GM21737 (cell line): ENCODE results near the gene ZDHHC15.
"Not testable (repeated sequence)": the region's sequence is repeated elsewhere in the genome, so short reads cannot be mapped to it uniquely, and the experiment has no call there.

Experiments used
- ATAC-seq: cut with Tn5 transposase; IDR thresholded peaks from one replicate; pipeline ENCODE4 v1.9.1; 2021; ENCODE audit warnings: mild to moderate bottlenecking, moderate library complexity; ENCODE audit not compliant: unreplicated experiment

ZDHHC15 gene, protein sequence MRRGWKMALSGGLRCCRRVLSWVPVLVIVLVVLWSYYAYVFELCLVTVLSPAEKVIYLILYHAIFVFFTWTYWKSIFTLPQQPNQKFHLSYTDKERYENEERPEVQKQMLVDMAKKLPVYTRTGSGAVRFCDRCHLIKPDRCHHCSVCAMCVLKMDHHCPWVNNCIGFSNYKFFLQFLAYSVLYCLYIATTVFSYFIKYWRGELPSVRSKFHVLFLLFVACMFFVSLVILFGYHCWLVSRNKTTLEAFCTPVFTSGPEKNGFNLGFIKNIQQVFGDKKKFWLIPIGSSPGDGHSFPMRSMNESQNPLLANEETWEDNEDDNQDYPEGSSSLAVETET

DNA sequence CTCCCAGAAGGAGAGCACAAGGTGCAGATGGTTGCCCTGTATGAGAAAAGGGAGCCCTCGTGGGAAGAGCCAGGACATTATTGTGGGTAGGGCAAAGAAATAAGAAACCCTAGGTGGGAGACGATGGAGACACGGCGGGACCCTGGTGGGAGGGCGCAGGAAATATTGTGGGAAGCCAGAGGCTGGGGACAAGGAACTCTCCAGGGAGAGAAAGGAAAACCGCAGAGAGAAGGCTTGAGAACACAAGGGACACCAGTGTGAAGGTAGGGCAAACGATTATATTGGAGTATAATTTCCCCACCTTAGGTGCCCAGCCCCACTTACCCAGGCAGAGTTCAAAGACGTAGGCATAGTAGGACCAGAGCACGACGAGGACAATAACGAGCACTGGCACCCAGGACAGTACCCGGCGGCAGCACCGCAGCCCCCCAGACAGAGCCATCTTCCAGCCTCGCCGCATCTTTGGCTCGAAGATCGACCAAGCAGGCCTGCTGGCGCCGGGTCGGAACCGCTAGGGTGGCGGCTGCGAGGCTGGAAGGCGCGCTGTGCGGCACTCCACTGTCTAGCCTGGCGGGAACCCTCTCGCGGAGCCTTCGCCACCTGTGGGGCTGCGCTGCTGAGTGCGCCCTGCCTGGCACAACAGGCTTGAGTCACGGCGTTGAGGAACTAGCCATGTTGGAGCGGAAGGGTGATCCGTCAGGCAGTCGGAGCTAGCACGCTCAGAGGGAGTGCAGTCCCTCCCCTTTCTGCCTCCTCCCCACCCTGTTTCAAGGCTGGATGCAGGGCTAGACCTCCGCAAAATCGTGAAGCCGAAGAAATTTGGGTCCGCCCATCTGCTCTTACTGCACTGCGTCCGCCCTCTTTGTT is at the start of gene ZDHHC15:
ZDHHC15 (minus strand) TSS at position 473 of the 867 bp plus-strand sequence; CDS start at position 460, 13 bp downstream.
- ATAC-seq = no peak

DNA sequence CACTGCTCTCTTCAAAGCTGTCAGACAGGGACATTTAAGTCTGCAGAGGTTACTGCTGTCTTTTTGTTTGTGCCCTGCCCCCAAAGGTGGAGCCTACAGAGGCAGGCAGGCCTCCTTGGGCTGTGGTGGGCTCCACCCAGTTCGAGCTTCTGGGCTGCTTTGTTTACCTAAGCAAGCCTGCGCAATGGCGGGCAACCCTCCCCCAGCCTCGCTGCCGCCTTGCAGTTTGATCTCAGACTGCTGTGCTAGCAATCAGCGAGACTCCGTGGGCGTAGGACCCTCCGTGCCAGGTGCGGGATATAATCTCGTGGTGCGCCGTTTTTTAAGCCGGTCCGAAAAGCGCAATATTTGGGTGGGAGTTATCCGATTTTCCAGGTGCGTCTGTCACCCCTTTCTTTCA is 37.7 kb upstream of the ZDHHC15 start:
- not testable (repeated sequence) for ATAC-seq

DNA sequence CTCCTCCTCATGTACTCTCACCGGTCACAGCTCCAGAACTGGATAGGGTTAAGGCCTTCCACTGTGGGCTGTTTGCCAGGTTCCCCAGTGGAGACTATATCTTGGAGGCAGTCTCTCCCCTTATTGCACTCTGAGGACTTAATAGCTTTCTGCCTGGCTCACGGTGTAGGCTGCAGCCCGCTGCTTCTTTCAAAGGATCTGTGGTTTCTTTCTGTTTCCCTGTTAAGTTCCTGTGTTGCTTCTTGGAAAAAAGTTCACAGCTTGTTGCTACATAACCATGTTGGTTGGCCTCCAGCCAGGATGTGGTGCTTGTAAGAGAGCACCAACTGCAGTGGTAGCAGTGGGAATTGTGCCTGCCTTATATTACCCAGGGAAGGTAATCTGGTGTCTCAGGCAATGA is 24.9 kb upstream of the ZDHHC15 start:
- no peak for ATAC-seq

DNA sequence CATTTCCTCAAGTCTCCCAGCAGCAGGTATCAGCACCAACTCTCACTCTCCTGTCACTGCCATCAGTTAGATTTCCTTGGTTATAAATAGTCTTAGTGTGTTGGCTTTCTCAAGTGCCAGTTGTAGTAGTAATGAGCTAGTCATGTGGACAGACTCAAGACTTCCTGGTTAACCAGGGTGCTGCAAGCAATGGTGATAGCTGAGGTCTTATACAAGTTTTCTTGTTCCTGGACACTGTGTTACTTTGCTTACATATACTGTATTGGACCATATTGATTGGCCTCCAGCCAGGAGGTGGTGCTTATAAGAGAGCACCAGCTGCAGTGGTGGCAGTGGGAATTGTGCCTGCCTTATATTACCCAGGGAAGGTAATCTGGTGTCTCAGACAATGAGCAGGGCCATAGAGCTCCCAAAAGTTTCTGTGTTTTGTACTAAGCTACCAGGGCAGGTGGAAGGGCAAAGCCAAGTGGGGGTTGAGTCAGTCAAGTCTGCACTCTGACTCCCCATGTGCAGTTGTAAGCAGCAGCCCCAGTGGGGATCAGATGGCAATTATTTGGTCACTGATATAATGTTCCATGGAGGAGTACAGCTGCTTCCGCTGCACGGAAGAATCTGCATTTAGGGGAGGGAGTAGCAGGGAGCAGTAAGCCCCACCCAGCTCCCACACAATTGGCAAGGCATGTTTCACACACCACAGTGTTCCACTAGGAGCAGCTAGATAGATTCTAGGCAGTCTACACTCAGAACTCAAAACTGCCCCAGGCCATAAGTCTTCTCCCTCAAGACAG is 24.1 kb upstream of the ZDHHC15 start:
- no peak for ATAC-seq

DNA sequence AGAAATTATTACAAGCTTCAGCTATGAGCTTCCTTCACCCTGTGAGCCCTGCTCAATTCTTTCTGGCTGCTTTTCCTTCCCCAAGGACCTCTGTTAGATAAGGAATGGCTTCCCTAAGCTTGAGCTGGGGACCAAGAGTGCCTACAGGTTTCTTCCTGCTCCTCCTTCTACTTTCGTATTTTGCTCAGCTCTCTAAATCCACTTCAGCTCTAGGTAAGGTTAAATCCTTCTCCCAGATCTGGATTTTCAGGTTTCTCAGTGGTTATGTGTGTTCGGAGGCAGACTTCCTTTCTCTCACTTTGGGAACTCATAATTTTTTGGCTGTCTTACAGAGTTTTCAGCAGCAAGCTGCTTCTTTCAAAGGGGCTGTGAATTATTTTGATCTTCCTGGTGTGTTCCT is 21.9 kb upstream of the ZDHHC15 start:
- ATAC-seq = no peak

DNA sequence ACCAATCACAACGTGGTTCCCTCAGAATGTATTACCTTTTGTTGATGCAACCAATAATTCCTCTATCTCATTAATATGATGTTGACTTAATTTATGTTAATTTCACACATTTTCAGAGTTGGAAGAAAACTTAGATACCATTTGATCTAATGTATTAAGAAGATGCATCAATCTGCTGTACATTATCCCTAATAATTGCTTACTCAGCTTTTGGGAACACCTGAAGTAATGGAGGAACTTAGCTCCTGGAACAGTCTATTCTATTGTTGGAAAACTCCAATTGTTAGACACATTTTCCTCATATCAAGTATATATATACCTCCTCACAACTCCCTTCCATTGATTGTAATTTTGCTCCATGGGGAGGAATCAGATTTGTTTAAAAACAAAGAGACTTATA is 38.9 kb downstream of the ZDHHC15 start:
- ATAC-seq = no peak

DNA sequence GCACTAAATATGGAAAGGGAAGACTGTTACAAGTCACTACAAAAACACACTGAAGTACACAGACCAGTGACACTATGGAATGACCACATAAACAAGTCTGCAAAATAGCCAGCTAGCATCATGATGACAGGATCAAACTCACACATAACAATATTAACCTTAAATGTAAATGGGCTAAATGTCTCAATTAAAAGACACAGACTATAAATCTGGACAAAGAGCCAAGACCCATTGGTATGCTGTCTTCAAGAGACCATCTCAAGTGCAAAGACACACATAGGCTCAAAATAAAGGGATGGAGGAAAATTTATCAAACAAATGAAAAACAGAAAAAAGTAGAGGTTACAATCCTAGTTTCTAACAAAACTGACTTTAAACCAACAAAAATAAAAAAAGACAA is 61.1 kb downstream of the ZDHHC15 start:
- ATAC-seq = not testable (repeated sequence)

DNA sequence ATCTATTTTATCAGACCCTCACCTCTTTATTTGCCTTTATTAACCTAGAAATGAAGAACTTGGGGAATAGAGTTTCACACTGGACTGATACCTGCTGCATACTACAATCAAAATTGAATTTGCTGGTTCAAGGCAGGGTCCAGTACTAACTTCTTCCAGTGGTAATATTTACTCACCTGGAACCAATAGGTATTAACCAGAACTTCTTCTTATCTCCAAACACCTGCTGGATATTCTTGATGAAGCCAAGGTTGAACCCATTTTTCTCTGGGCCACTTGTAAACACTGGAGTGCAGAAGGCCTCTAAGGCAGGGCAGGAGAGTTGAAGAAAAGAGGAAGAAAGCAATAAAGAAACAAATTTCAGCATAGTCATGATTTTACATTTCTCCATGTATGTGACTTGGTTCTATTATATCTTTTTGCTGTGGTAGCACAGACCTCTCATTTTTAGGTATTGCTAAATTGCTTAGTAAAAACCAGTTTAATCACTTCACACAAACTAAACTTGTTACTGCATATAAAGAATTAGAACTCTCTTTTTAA is 101.1 kb downstream of the ZDHHC15 start:
- ATAC-seq = no peak

DNA sequence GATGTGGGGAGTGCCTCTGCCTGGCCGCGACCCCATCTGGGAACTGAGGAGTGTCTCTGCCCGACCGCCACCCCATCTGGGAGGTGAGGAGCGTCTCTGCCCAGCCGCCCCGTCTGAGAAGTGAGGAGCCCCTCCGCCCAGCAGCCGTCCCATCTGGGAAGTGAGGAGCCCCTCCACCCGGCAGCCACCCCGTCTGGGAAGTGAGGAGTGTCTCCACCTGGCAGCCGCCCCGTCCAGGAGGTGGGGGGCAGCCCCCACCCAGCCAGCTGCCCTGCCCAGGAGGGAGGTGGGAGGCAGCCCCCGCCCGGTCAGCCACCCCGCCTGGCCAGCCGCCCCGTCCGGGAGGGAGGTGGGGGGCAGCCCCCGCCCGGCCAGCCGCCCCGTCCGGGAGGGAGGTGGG is 115.7 kb downstream of the ZDHHC15 start:
- ATAC-seq = not testable (repeated sequence)

DNA sequence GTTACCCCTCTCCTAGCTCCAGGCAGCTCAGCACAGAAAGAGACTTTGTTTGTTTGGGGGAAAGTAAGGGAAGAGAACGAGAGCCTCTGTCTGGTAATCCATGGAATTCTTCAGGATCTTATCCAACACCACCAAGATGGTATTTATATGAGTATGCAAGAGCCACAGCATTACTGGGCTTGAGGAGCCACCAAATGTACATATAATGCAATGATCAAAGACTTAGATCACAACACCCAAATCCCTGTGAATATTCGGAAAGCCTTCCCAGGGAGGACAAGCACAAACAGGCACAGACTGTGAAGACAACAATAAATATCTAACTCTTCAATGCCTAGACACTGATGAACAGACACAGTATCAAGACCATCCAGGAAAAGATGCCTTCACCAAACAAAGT is 132.4 kb downstream of the ZDHHC15 start:
- no peak for ATAC-seq

DNA sequence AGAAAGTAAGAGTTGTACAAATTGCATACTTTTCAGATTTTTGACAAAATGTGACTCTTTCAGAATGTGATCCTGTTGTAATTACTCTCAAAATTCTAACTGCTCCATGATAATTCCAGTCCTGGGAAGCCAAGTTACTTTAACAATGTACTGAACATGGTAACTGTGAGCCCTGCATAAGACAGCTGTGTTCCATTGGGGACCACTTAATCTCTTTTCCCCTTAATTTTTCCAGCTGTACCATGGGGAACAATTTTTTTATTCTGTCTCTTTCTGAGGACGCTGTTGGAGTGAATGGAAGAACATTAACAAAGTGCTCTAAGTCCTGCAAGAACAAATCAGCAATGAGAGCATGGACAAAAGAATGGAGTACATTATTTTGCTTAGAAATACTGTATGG is 153.1 kb downstream of the ZDHHC15 start:
- ATAC-seq = no peak

DNA sequence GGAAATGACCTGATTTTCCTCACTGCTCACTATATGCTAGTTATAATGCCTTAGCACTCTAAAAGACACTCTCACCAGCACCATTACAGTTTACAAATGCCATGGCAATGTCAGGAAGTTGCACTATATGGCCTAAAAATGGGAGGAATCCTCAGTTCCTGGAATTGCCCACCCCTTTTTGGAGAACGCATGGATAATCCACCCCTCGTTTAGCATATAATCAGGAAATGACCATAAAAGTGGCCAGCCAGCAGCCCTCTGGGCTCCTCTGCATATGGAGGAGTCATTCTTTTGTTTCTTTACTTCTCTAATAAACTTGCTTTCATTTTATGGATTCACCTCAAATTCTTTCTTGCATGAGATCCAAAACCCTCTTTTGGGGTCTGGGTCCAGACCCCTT is 156.0 kb downstream of the ZDHHC15 start:
- ATAC-seq = no peak

DNA sequence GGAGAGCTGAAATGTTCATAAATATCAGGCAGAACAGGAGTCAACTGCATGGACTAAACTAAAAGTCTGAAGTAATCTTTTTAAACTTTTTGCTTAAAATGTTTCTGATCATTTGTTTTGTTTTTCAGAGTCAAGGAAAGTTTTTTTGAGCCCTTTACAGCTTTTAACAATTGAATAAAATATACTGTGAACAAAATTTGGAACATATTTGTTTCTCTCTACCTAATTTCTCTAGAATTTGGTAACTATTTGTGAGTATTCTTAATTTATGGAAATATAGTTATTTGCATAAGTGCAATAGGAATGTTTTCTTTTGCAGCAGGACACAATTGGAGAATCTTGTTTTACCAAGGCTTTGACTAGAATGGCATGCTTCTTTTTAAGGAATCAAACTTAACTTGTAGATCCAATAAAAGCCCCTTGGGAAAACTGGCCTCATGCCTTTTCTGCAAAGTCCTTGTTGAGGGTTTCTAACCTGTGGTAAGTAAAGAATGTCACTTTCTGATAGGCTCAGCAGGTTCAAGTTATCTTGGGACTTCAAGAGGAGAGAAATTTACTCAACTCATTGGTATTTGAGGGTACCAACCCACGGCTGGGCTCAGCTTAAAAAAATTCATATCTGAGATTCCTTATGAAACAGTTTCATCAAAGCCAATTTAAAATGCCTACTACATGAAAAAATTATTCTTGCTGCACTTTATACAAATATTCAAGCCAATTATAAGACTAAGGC is 157.4 kb downstream of the ZDHHC15 start:
- no peak for ATAC-seq

DNA sequence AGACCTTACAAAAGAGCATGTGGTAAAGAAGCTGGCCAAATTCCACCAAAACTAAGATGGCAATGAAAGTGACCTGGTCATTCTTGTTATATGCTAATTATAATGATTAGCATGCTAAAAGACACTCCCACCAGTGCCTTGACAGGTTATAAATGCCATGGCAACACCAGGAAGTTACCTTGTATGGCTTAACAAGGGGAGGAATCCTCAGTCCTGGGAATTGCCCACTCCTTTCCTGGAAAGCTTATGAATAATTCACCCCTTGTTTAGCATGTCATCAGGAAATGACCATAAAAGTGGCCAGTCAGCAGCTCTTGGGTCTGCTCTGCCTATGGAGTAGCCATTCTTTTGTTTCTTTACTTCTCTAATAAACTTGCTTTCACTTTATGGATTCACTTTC is 161.0 kb downstream of the ZDHHC15 start:
- ATAC-seq = no peak

DNA sequence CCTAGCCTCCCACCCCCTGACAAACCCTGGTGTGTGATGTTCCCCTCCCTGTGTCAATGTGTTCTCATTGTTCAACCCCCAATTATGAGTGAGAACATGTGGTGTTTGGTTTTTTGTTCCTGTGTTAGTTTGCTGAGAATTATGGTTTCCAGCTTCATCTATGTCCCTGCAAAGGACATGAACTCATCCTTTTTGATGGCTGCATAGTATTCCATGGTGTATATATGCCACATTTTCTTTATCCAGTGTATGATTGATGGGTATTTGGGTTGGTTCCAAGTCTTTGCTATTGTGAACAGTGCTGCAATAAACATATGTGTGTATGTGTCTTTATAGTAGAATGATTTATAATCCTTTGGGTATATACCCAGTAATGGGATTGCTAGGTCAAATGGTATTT is 174.2 kb downstream of the ZDHHC15 start:
- not testable (repeated sequence) for ATAC-seq

DNA sequence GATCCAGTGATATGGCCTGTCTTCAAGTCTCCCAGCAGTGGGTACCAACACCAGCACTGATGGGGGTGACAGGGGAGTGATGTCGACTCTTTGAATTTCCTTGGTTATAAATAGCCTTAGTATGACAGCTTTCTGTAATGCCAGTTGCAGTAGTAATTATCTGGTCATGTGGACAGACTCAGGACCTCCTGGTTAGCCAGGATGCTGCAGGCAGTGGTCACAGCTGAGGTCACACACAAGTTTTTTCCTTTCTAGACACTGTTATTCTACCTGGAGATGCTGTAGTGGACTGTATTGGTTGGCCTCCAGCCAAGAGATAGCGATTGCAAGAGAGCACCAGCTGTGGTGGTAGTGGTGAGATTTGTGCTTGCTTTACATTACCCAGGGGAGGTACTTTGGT is 185.3 kb downstream of the ZDHHC15 start:
- ATAC-seq = no peak

DNA sequence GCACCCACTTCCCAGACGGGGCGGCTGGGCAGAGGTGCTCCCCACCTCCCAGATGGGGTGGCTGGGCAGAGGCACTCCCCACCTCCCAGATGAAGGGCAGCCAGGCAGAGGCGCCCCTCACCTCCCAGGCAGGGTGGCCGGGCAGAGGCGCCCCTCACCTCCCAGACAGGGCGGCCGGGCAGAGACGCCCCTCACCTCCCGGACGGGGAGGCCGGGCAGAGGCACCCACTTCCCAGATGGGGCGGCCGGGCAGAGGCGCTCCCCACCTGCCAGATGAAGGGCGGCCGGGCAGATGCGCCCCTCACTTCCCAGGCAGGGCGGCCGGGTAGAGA is 187.7 kb downstream of the ZDHHC15 start:
- no peak for ATAC-seq

DNA sequence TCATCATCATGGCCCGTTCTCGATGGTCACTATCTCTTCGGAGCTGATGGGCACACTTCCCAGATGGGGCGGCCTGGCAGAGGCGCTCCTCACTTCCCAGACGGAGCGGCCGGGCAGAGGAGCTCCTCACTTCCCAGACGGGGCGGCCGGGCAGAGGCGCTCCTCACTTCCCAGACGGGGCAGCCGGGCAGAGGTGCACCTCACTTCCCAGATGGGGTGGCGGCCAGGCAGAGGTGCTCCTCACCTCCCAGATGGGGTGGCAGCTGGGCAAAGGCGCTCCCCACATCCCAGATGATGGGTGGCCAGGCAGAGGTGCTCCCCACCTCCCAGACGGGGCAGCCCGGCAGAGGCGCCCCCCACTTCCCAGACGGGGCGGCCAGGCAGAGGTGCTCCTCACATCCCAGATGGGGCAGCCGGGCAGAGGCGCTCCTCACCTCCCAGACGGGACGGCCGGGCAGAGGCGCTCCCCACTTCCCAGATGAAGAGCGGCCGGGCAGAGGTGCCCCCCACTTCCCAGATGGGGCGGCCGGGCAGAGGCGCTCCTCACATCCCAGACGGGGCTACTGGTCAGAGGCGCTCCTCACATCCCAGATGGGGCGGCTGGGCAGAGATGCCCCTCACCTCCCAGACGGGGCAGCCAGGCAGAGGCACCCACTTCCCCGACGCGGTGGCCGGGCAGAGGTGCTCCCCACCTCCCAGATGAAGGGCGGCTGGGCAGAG is 188.3 kb downstream of the ZDHHC15 start:
- not testable (repeated sequence) for ATAC-seq

DNA sequence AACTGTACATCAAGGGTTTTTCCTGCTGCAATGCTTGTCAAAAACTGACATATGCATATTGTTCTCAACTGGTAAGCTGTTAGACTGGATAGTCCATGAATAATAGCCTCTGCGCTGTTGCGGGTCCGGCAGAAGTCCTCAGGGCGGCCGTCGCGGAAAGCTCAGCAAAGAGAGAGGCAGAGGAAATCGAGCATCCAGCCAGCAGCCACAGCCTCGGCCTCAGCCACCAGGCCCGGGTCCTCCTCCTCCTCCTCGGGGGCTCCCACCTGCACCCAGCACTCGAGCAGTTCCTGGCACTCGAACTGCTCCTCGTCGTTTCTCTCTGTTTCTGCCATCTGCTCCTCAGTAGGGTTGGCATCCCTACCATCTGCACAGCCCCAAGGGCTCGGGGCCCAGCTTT is 195.2 kb downstream of the ZDHHC15 start:
- ATAC-seq = no peak
